Measurements from ENCODE around the gene OSGEP.

Gene OSGEP

GRCh38 chr14:20486684-20487395 lies 32.2 kb upstream of the OSGEP start:
- TF ChIP-seq CTCF (IDR thresholded peaks at IDR 0.05; ENCODE audit: extremely low read depth, insufficient read depth, missing control alignments): no peak
- in situ Hi-C loops (cut with MboI; ENCODE audit: low pct_unique_long_range_greater_than_20kb, low sequenced_read_pairs, unreplicated experiment): no loop called here
- no peak for DNase-seq (ENCODE audit: low spot score)

GRCh38 chr14:20485900-20486299 lies 31.3 kb upstream of the OSGEP start:
- no peak for DNase-seq (ENCODE audit: low spot score)
- in situ Hi-C loops (cut with MboI; ENCODE audit: low pct_unique_long_range_greater_than_20kb, low sequenced_read_pairs, unreplicated experiment): no loop called here
- no peak for TF ChIP-seq CTCF (IDR thresholded peaks at IDR 0.05; ENCODE audit: extremely low read depth, insufficient read depth, missing control alignments)

GRCh38 chr14:20482382-20482781 lies 27.8 kb upstream of the OSGEP start:
- in situ Hi-C loops (cut with MboI; ENCODE audit: low pct_unique_long_range_greater_than_20kb, low sequenced_read_pairs, unreplicated experiment): no loop called here
- DNase-seq (ENCODE audit: low spot score): no peak
- no peak for TF ChIP-seq CTCF (IDR thresholded peaks at IDR 0.05; ENCODE audit: extremely low read depth, insufficient read depth, missing control alignments)

GRCh38 chr14:20478894-20479293 lies 24.3 kb upstream of the OSGEP start:
- no peak for DNase-seq (ENCODE audit: low spot score)
- in situ Hi-C loops (cut with MboI; ENCODE audit: low pct_unique_long_range_greater_than_20kb, low sequenced_read_pairs, unreplicated experiment): no loop called here
- no peak for TF ChIP-seq CTCF (IDR thresholded peaks at IDR 0.05; ENCODE audit: extremely low read depth, insufficient read depth, missing control alignments)

- in situ Hi-C loops (cut with MboI; ENCODE audit: low pct_unique_long_range_greater_than_20kb, low sequenced_read_pairs, unreplicated experiment): no loop called here
- TF ChIP-seq CTCF (IDR thresholded peaks at IDR 0.05; ENCODE audit: extremely low read depth, insufficient read depth, missing control alignments): no peak
- DNase-seq (ENCODE audit: low spot score): no peak
Observed at GRCh38 chr14:20477211-20477876, 22.7 kb upstream of the OSGEP start.

- in situ Hi-C loops (cut with MboI; ENCODE audit: low pct_unique_long_range_greater_than_20kb, low sequenced_read_pairs, unreplicated experiment): no loop called here
- DNase-seq (ENCODE audit: low spot score): no peak
Observed at GRCh38 chr14:20476776-20477175, 22.2 kb upstream of the OSGEP start.

More at GRCh38 chr14:20476776-20477175, 22.2 kb upstream of the OSGEP start:
- TF ChIP-seq CTCF (IDR thresholded peaks at IDR 0.05; ENCODE audit: extremely low read depth, insufficient read depth, missing control alignments): no peak

Measured in GM13977 (cell line).